Fibroblast of upper back skin (primary cell): Measurements from ENCODE around the gene SKI.
"Not testable (repeated sequence)": the region's sequence is repeated elsewhere in the genome, so short reads cannot be mapped to it uniquely, and the experiment has no call there.

Experiments
- DNase-seq: peaks from one replicate; pipeline ENCODE4 v3.0.0-alpha.2; 2013

Gene SKI

DNA sequence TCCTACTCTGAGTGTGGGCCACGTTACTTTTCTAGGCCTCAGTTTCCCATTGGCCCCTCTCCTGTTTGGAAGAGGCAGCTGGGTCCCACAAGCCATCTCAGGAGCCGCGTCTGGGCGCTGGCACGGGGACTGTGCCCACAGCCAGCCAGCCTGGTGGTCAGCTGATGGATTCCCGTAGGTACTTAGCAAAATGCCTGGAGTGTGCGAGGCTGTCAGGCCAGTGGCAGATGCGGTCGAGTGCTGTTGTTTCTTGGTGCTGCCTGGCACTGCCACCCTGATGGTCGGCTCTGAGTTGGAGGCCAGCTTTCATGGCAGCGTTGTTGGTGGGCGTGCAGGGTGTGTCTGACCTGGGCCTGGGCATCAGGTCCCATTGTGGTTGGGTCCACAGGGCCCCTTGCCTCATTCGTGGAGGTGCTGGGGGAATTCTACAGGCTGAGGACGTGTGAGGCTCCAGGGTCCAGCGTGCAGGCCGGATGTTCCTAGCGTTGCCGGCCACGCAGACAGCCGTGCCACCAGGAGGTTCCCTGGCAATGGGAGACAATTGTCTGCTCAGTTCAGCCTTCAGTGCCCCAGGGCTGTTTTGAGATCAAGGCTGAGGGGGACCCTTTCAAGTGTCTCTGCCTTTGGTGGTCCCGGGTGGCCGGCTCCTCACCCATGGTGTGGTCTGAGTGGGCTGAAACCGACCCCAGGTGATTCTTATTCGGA, 20.9 kb downstream of the SKI start:
- DNase-seq, result no peak

DNA sequence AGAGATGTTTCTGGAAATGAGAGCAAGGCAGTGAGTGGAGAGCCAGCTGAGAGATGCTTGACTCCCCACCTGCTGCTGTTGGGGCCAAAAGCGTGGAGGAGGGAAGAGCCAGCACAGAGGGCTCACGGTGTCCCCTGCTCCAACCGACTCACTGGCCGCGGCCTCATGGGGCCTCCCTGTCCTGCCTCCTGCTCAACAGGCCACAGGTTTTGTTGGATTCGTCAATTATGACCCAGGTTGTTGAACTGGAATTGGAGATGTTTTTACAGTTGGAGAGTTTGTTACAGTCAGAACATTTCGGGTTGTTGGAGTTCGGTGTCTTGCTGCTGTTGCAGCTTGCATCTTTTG, 21.4 kb downstream of the SKI start:
- DNase-seq, result no peak

GRCh38 chr1:2250721-2251281, 22.7 kb downstream of the SKI start:
- DNase-seq, result no peak

DNA sequence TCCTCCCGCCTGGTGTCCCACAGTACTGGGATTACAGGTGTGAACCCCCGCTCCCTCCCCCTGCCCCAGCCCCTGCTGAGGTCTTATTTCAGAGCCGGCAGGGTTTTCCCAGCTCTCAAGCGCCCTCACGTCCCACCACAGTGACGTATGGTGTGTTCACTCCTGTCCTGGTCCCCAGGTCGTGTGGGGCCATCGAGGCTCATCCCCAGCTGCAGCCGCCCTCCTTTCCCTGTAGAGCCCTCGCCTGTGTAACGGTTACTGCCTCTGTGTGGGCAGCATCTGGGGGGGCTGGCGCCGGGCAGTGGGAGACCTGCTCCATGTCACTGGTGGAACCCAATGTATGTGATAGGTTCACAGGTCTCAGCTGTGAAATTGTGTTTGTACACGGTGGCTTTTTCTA, 23.2 kb downstream of the SKI start:
- DNase-seq, result no peak

- DNase-seq, result no peak
Observed at GRCh38 chr1:2251786-2252185, 23.7 kb downstream of the SKI start.

DNA sequence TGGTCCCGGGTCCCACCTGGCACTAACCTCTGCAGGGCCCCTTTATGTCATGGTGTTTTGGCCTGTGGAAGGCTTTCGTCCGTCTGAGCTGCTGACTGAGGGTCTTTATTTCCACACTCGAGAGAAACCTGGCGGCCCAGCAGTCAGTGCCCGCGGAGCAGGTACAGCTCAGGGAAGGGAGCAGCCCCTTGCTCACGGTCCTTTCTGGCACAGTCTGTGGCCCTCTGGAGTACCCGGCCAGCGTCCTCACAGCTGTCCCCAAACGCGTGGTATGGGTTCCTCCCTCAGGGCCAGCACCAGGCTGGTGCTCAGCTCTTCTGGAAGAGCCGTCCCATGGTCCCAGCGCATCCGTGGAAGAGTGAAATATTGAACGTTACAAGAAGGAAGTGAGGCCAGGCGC, 24.3 kb downstream of the SKI start:
- DNase-seq, result no peak

- DNase-seq, result no peak
Observed at GRCh38 chr1:2253036-2253796, 25.1 kb downstream of the SKI start.

GRCh38 chr1:2253797-2254480, 25.8 kb downstream of the SKI start:
- DNase-seq, result no peak

DNA sequence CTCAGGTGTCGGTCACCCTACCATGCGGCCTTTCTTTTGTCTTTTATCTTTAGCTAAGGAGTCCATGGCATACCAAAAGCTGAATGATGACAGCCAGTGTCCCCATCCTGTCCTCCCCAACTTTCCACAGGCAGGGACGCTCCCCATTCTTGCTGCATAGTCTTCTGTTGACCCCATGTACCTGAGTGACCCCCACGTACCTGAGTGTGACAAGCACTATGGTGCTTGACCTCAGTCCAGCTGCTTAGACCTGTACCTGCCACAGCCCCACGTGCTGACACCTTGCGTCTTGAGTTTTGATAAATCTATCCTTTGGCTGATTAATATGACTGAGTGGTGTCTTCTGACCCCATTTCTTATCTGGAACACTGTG, 26.9 kb downstream of the SKI start:
- DNase-seq, result no peak

- peak; percentile 66 for DNase-seq
Observed at GRCh38 chr1:2255420-2256369, 27.6 kb downstream of the SKI start.

DNA sequence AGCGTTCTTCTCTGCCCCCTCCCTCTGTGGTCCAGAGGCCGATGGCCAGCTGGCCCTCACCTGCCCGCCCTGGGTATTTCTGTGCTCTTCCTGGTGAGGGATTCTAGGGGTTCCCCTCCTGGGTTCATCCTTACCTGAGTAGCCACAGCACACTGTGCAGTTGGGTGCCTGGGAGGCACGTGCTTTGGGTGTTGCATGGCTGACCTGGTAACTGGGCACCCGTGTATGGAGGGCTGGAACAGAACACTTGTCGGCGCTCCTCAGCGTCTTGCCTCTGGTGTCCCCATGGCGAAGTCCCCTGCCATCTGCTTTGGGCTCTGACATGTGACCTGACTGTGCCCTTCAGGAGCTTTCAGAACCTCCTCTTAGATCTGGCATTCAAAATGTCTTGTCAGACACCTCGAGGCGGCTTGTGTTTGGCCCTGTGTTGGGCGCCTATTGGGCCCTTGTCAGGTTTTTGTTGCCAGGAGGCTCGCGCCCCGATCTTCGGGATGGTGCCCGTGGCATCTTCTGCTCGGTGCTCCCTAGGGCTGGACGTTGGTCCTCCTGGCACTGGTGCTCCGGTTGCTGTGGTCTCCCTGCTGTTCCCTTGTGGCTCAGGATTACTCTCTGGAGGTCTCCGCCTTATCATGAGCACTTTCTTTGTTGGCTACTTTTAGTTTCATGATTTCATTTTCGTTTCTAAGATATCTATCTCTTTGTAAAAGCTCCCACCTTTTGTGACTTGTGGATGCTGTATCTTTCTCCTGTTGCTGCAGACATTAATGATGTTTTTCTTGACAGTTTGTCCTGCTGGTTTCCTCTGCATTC, 28.5 kb downstream of the SKI start:
- DNase-seq, result no peak

DNA sequence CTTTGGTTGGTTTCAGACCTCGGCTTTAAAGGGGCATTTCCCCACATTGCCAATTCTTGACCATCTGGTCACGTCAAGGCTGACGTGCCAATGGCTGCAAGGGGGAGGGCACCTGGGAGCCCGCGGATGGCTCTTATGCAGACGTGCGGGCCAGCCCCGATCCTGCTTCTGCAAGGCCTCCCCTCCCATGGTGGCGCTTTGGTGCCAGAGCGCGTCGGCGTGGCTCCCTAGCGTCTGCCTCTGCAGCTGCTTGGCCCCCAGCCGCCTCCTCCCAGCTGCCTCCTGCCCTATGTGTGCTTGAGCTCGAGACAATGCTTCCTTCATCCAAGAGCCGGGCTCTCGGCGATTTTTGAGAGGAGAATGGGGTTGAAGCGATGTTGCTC, 29.1 kb downstream of the SKI start:
- no peak for DNase-seq

DNA sequence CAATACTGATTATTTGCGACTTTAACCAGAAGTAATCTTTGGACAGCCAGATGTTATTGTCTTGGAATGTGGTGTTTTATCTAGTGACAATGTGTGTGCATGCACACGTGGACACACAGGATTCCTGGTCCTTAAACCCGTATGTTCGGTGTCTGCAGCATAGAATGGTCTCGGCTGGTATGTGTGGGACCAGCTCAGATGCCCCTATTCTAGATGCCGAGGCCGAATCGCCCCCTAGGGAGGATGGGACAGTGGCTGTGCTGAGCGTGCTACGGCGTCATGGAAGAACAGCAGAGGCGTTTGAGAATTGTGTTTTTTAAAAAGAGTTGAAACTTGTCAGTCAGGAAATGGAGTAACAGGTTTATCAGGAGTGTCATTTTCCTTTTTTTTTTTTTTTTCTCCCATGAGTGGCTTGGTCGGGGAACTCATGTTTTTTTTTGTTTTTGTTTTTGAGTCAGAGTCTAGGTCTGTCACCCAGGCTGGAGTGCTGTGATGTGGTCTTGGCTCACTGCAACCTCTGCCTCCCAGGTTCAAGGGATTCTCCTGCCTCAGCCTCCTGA, 30.1 kb downstream of the SKI start:
- no peak for DNase-seq

DNA sequence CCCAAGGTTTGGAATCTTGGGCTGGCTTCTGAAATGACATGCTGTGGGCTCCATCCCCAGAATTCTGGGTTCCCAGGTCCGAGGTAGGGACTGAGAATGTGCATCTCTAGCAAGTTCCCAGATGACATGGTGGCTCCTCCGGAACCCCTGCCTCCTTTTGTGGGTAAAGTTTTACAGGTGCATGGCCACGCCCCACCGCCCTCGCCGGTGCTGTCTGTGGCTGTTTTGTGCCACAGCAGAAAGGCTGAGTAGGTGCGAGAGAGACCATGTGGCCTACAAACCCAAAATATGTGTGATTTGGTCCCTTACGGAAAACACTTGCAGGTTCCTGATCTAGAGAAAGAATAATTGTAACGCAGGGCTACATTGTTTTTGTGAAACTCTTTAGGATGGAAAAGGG, 30.9 kb downstream of the SKI start:
- DNase-seq, result no peak

DNA sequence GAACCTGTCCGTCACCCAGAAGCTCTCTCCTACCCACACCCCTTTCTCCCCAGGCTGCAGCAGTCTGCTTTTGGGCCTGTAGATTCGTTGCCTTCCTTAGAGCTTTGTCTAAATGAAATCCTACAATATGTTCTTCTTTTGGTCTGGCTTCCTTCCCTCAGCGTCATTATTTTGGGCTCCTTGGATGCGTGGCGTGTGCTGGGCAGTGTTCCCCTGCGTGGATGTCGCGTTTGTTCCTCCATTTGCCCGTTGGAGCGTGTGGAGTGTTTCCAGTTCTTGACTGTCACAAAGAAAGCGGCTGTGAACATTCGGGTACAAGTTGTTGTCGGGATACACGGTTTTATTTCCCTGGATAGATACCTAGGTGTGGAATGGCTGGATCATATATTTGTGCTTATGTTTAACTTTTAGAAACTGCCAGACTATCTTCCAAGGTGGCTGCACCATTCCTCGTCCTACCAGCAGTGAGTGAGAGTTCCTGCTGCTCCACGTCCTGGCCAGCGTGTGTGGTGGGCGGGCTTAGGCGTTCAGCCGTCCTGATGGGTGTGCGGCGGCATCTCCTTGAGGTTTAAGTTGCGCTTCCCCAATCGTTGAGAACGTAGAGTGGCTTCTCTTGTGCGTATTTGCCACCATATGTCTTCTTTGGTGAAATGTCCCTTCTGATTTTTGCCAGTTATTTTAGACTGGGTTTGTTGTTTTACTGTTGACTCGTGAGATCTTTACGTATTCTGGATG, 31.7 kb downstream of the SKI start:
- no peak for DNase-seq

GRCh38 chr1:2260470-2260869, 32.4 kb downstream of the SKI start:
- not testable (repeated sequence) for DNase-seq

- no peak for DNase-seq
Observed at GRCh38 chr1:2260917-2261316, 32.8 kb downstream of the SKI start.

GRCh38 chr1:2261476-2262395, 33.6 kb downstream of the SKI start:
- not testable (repeated sequence) for DNase-seq

- DNase-seq, result no peak
Observed at GRCh38 chr1:2266301-2266975, 38.3 kb downstream of the SKI start.
